Fibroblast of the aortic adventitia (primary cell): Measurements from ENCODE around the gene CFH. TPM values are rescaled to one million over a fixed set of nuclear protein-coding genes. Genes with fewer than 3 reads are reported as not detected.

Experiments used
- DNase-seq: peaks from one replicate; pipeline ENCODE4 v3.0.0-alpha.2; 2010; ENCODE audit warnings: low read depth
- H3K4me3 ChIP-seq: 2 replicates; pipeline ENCODE4 v1.5.1; 2011; ENCODE audit warnings: low read depth, mild to moderate bottlenecking, control low read depth, low read length, moderate library complexity
- CTCF ChIP-seq: IDR thresholded peaks from 2 replicates; pipeline ENCODE4 v1.5.1; 2011; ENCODE audit warnings: mild to moderate bottlenecking, low read length, control low read depth, inconsistent platforms; ENCODE audit not compliant: insufficient read depth
- total RNA-seq: library from RNA; depleted of rRNA; stranded (reverse); fragments of >200 nt; gene quantifications from 2 replicates; pipeline ENCODE4 v1.2.3, GENCODE V29; 2012; ENCODE audit warnings: low replicate concordance

Gene CFH
- total RNA-seq, result 105 and 517 TPM in 2 replicates

- DNase-seq, result peak; percentile 94
- TF ChIP-seq CTCF, result no peak
- H3K4me3 ChIP-seq, result peak within 1 kb of the TSS; percentile 61
Observed at GRCh38 chr1:196651637-196652215, at the start of gene CFH. Gene CFH (plus strand): TSS chr1:196652043. CDS start chr1:196652118, 75 bp downstream.

GRCh38 chr1:196603651-196604050, 48.2 kb upstream of the CFH start:
- H3K4me3 ChIP-seq, result no peak overlapping the region
- DNase-seq, result no peak
- no peak for TF ChIP-seq CTCF

- peak; percentile 5 for DNase-seq
- H3K4me3 ChIP-seq, result peak overlapping the region; percentile 73
- TF ChIP-seq CTCF, result no peak
Observed at GRCh38 chr1:196607981-196608380, 43.9 kb upstream of the CFH start.

- H3K4me3 ChIP-seq, result peak within 1 kb of the TSS; percentile 73
- no peak for TF ChIP-seq CTCF
- peak; percentile 61 for DNase-seq
Observed at GRCh38 chr1:196608390-196609369, 43.2 kb upstream of the CFH start, which contains the start of gene KCNT2. Gene KCNT2 (minus strand): TSS chr1:196608440. CDS start chr1:196608309, 131 bp downstream.

GRCh38 chr1:196609370-196609737, 42.5 kb upstream of the CFH start:
- no peak for TF ChIP-seq CTCF
- peak; percentile 9 for DNase-seq
- peak overlapping the region; percentile 73 for H3K4me3 ChIP-seq

GRCh38 chr1:196611873-196612272, 40.0 kb upstream of the CFH start:
- no peak overlapping the region for H3K4me3 ChIP-seq
- no peak for DNase-seq
- TF ChIP-seq CTCF, result no peak
